ENCODE data around the gene KCNH1.

KCNH1 gene

DNA sequence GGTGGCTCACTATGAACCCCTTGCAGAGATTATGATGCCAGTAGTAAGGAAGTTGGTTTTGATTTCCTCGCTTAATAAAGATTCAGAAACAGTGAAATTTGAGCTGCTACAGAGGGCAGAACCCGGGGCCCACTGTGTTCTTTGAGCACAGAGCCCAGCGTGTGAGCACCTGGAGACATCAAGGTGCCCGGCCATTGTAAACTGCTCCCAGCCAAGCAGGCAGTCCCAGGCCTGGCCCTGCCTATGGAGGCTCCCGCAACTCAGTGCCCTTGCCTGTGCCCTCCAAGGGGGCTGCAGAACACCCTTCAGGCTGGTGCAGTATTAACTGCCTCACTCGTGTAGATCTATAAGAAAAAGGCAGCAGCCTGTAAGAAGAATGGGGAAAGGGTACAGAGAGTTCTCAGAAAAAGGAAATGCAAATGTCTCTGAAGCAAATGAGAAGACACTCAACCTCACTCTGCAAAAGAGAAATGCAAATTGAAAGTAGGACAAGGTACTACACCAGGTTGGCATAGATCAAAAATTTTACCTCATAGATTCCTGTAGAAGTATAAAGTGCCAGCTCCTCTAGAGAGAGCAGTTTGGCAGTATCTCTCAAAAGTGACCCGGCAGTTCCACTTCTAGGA, 481.5 kb downstream of the KCNH1 start:
- DNase-seq (ENCODE audit: extremely low read depth, low read depth), result no peak
- TF ChIP-seq, protein P1, sequence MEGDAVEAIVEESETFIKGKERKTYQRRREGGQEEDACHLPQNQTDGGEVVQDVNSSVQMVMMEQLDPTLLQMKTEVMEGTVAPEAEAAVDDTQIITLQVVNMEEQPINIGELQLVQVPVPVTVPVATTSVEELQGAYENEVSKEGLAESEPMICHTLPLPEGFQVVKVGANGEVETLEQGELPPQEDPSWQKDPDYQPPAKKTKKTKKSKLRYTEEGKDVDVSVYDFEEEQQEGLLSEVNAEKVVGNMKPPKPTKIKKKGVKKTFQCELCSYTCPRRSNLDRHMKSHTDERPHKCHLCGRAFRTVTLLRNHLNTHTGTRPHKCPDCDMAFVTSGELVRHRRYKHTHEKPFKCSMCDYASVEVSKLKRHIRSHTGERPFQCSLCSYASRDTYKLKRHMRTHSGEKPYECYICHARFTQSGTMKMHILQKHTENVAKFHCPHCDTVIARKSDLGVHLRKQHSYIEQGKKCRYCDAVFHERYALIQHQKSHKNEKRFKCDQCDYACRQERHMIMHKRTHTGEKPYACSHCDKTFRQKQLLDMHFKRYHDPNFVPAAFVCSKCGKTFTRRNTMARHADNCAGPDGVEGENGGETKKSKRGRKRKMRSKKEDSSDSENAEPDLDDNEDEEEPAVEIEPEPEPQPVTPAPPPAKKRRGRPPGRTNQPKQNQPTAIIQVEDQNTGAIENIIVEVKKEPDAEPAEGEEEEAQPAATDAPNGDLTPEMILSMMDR (IDR thresholded peaks at IDR 0.05; ENCODE audit: low read depth, low read length), result no peak

DNA sequence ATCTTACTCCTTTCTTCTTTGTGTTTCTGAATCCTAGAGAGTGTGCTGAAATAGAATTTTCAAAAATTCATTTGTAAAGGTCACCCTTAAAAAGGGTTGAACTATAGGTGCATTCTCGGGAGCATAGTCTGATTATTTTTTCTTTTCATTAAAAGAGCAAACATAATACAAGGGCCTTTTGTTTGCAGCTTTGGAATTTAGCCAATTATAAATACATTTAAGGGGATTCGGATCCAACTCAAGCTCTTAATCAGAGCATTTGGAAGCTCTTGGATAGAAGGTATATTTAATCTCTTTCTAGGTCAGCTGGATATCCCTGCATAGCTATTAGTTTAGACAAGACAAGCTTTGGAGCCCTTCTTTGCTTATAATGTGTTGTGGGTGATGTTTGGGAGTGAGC, 483.5 kb downstream of the KCNH1 start:
- TF ChIP-seq, protein P1 (IDR thresholded peaks at IDR 0.05; ENCODE audit: low read depth, low read length), result no peak
- no peak for DNase-seq (ENCODE audit: extremely low read depth, low read depth)

DNA sequence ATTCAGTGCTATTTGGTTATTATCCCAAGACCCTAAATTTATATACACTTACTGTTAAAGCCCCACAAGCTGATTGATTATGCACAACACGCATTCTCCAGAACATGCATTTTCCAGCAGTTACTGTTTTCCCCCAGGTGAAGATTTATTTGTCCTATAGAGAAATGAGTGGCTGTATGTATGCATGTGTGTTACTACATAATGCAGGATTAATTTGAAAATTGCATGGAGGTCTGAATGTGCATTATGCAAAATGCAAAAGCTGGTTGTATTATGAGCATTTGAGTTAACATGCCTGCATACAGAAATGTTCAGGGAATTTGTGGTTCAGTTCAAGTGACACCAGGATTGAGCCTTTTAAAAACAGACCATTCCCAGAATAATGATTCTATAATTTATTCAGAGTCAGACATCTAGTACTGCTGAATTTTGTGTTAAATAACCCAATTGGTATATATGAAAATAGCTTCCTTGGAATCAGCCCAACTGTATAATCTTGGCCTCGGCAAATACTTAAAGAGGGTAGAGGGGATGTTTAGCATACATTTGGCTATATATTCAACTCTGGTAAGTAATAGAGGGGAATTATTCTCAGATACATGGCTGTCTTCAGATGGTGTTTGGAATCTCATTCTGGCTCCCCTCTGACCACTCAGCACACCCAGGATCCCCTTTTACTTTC, 485.2 kb downstream of the KCNH1 start:
- TF ChIP-seq, protein P1 (IDR thresholded peaks at IDR 0.05; ENCODE audit: low read depth, low read length), result no peak
- no peak for DNase-seq (ENCODE audit: extremely low read depth, low read depth)

DNA sequence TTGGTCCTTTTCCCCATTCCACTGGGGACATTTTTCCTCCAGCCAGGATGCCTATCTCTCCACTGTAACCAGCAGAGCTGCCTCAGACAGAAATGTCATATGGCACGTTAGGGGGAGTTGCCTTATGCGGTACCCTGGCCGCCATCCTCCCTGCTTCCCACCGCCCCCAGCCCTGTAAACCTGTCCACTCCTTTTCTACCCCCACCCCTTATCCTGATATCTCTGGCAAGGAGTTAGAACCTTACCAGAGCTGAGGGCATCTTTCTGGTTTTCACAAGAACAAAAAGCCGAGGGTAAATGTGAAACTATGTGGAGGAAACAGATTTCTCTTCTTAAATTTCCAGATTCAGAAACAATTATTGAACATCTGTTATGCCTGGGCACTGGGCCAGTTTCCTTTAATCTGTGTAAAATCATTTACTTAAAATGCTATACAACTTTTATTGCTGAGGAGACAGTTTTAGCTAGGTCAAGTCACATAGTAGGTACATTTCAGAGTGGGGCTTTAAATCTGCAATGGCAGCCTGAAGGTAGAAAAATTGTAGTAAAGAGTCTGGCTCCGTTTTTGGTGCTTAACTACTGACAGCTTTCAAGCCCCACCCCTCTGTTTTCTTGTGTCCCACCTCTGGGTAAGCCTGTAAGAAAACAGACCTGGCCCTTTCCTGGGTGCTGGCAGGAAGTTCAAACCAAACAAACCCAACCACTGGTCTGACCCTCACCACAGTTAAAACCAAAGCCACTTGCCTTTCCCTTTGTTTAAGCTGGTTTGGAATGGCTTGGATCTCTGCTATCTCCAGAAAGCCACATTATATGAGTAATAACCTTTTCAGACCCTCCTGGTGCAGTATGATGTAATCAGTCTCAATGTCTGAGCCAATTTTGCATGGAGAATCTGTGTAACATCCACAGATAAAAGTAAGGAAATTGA, 486.3 kb downstream of the KCNH1 start:
- DNase-seq (ENCODE audit: extremely low read depth, low read depth), result no peak
- TF ChIP-seq, protein P1 (IDR thresholded peaks at IDR 0.05; ENCODE audit: low read depth, low read length), result no peak

DNA sequence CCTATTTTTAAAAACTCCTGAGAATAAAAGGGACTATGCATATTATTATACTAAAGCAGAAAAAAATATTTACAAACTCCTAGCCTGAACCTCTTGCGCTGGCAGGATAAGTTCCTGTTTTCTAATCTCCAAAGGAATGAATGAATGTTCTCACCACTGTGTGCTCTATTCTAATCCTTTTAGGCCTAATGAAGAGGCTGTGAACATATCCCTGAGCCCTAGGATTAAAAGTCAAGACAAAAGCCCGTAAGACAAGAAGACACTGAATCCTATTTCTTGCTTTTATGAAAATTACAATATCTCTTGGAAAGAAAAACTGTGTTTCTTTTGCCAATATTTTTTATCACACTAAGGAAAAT, 487.7 kb downstream of the KCNH1 start:
- no peak for DNase-seq (ENCODE audit: extremely low read depth, low read depth)
- TF ChIP-seq, protein P1 (IDR thresholded peaks at IDR 0.05; ENCODE audit: low read depth, low read length), result no peak

DNA sequence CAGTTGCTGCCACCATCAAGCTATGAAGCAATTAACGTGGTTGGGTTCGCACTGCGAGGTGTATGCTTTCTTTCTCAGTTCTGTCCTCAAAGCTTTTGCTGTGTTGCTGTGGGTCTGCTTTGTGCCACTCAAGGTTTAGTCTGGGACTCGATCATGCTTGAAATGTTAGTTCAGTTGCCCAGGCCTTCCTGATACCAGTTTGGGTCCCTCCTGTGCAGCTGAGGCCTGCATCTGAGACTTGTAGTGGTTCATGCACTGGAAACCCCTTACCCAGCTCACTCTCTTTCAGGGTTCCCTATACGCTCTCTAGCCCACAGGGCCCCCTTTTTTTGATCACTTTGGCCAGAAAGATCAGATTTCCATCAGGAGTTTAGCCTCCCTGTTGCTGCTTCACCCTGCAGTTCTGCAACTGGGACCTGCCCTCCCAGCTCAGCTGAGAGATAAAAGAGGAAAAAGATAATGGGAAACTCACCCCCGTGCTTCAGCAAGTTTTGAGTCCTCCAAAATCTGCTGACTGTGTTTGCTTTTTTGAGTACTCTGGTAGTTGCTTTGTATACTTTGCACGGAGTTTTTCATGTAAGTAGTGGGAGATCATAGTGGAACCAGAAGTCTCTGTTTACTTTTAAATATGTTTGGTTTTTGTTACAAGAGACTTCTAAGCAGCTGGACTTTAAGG, 488.2 kb downstream of the KCNH1 start:
- DNase-seq (ENCODE audit: extremely low read depth, low read depth), result no peak
- TF ChIP-seq, protein P1 (IDR thresholded peaks at IDR 0.05; ENCODE audit: low read depth, low read length), result no peak

Data from AG09319 (cell line).